ENCODE results near the gene ZMAT5.

The ZMAT5 gene

GRCh38 chr22:29813126-29813525 lies 46.3 kb upstream of the ZMAT5 start:
- POLR2A ChIA-PET = no interaction called here
- no peak for TF ChIP-seq CTCF (IDR thresholded peaks at IDR 0.05; ENCODE audit: control extremely low read depth, extremely low read depth, low read depth, missing control alignments)
- CTCF ChIA-PET = no interaction called here
- no peak for DNase-seq (ENCODE audit: extremely low spot score)

GRCh38 chr22:29811377-29811776 lies 44.6 kb upstream of the ZMAT5 start:
- POLR2A ChIA-PET = no interaction called here
- DNase-seq (ENCODE audit: extremely low spot score) = no peak
- CTCF ChIA-PET = interaction anchor here (1.2 kb wide), 1 partner anchor 9 kb away, joined by 4 read pairs; no protein-coding TSS in a partner anchor
- TF ChIP-seq CTCF (IDR thresholded peaks at IDR 0.05; ENCODE audit: control extremely low read depth, extremely low read depth, low read depth, missing control alignments) = no peak

GRCh38 chr22:29810216-29810615 lies 43.4 kb upstream of the ZMAT5 start:
- TF ChIP-seq CTCF (IDR thresholded peaks at IDR 0.05; ENCODE audit: control extremely low read depth, extremely low read depth, low read depth, missing control alignments) = no peak
- ChIA-PET CTCF (no interaction called here), POLR2A (no interaction called here)
- DNase-seq (ENCODE audit: extremely low spot score) = no peak

GRCh38 chr22:29806196-29806595 lies 39.4 kb upstream of the ZMAT5 start:
- POLR2A ChIA-PET = no interaction called here
- CTCF ChIA-PET = interaction anchor here (1.1 to 1.6 kb wide), 4 partner anchors 12 to 199 kb away, joined by 3 to 5 read pairs (median 3); no protein-coding TSS in a partner anchor

GRCh38 chr22:29804985-29805384 lies 38.2 kb upstream of the ZMAT5 start:
- CTCF ChIA-PET = interaction anchor here (1.2 to 1.3 kb wide), 2 partner anchors 17 to 179 kb away, joined by 3 to 4 read pairs; no protein-coding TSS in a partner anchor
- TF ChIP-seq CTCF (IDR thresholded peaks at IDR 0.05; ENCODE audit: control extremely low read depth, extremely low read depth, low read depth, missing control alignments) = no peak
- DNase-seq (ENCODE audit: extremely low spot score) = no peak
- POLR2A ChIA-PET = no interaction called here

More at GRCh38 chr22:29806196-29806595, 39.4 kb upstream of the ZMAT5 start:
- no peak for DNase-seq (ENCODE audit: extremely low spot score)
- no peak for TF ChIP-seq CTCF (IDR thresholded peaks at IDR 0.05; ENCODE audit: control extremely low read depth, extremely low read depth, low read depth, missing control alignments)

- no peak for DNase-seq (ENCODE audit: extremely low spot score)
- ChIA-PET POLR2A (no interaction called here), CTCF (no interaction called here)
- no peak for TF ChIP-seq CTCF (IDR thresholded peaks at IDR 0.05; ENCODE audit: control extremely low read depth, extremely low read depth, low read depth, missing control alignments)
Observed at GRCh38 chr22:29803190-29803589, 36.4 kb upstream of the ZMAT5 start.
